ENCODE measurements around the gene LYG1.

LYG1 gene

DNA sequence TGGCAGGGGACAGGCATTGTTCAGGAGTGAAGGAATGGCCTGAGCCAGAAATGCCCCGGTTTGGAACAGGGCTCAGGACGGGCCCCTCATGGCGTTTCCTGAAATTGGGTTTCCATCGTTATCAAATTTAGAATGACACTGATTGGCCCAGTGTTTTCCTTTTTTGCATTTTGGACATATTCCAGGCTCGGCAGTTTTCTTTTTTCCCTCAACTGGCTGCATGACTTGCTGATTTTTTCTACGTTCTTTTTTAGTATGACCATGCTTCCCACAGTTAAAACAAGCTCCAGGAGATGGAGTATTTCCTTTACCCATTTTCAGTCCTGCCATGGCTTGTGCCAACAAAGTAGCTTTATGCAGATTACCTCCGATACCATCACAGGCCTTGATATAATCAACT lies 25.1 kb downstream of the LYG1 start:
- DNase-seq (ENCODE audit: low read depth), result no peak

DNA sequence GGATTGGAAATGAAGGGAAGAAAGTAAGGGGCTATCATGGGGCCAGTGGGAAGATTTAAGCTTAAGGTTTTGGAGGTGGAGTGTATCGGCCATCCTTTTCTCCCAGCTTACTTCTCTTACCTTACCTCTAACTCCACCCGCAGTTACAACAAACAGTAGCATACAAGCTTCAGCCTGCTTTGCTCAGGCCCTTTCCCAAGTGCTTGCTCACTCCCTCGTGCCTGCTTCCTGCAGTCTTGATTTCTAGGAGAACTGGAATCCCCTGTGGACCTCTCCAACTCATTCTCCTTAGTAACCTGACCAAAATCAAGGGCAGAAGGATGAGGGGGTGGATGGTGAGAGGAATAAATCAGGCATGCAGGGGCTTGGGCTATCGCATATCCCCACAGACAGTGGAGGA lies 39.8 kb downstream of the LYG1 start:
- no peak for DNase-seq (ENCODE audit: low read depth)

DNA sequence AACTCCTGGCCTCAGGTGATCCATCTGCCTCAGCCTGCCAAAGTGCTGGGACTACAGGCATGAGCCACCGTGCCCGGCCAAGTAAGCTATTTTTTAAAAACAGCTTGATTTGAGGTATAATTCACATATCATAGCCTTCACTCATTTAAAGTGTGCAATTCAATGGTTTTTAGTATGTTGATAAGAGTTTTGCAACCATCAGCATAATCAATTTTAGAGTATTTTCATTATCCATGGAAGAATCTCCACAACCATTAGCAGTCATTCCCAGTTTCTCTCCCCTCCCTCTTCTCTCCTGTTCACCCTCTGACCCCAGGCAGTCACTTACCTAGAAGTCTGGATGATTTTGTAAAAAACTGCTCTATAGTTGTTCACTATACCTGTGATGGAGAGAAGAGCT lies 40.8 kb downstream of the LYG1 start:
- DNase-seq (ENCODE audit: low read depth), result no peak

DNA sequence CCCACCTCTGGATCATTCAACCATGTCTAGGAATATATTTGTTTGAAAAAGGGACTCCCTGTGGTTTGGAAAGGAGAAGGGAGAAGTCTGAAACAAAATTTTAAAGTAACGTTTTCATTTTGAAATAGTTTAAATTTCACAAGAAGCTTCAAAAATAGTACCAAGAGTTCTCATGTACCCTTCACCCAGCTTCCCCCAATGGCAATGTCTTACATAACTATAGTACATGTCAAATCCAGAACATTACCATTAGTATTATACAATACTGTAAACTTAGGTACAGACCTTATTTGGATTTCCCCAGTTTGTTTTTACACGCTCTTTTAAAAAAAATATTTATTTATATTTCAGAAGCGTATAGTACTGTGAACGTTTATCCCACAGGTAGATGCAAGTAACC lies 41.5 kb downstream of the LYG1 start:
- no peak for DNase-seq (ENCODE audit: low read depth)

DNA sequence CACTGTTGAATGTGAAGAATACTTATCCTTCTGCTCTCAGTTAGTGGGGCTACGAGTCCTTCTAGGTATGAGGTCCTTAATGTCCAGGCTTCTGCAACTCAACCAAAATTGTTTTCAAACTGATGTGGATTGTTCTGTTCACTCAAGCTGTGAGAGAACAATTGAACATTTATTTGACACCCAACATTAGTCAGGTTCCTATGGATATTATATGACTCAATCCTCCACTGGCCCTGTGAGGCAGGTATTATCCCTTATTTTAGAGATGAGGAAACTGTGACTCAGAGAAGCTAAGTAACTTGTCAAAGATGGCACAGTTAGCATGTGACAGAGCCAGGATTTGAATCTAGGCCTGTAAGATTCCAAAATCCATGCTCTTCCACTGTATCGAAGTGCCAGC lies 44.3 kb downstream of the LYG1 start:
- DNase-seq (ENCODE audit: low read depth), result no peak

DNA sequence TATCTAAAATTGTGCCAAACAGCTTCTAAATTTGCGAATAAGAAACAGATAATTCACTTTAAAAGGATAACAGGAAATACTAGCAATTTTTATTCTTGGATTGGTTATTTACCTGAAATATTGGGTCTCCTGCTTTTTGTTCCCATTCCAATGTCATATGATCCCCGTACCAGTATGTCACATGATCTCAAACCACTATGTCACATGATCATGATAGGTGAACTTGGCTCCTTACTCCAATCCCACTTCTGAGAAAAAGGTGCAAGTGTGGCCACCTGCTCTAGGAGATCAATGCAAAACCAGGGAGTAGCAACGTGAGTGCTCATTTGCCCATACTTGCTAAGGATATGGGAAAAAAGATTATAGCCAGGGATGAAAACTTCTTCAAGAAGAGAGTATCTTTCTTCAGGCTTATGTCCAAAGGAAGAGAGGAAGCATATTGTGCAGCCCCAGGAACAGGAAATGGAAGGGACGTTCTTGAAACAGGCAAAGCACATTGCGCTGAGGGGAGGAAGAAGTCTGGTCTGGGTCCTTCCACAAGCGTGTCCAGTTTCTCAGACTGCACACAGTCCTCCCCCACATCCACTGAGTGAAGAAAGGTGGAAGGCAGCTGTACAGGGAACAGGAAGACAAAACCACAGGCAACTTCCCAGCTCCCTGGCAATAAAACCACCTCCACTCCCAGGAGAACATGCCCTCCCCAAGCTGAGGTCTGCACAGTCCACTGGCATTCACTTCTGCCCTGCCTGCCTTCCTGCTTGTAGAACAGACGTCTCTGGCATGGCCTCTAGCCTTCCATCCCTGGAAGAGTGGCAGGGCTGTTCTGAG lies 45.3 kb downstream of the LYG1 start, which contains the start of gene LYG2:
Gene LYG2 (minus strand): TSS at position 176 of the 828 bp plus-strand sequence. CDS start 1,406 bp downstream, outside the sequence.
- DNase-seq (ENCODE audit: low read depth), result no peak

DNA sequence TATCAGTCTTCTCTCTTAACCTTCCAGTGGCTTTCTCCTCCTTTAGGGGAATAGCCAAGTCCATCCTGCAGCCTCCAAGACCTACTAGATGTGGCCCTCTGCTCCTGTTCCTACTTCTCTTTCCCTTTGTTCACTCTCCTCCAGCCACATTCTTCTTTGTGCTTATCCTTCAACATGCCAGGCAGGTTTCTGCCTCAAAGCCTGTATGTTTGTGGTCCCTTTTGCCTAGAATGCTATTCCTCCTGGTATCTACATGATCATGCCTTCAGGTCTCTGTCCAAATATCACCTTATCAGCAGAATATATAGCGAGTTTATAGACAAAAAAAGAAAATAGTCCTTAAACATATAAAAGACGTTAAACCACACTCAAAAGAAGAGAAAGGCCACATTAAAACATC lies 51.0 kb downstream of the LYG1 start:
- no peak for DNase-seq (ENCODE audit: low read depth)

DNA sequence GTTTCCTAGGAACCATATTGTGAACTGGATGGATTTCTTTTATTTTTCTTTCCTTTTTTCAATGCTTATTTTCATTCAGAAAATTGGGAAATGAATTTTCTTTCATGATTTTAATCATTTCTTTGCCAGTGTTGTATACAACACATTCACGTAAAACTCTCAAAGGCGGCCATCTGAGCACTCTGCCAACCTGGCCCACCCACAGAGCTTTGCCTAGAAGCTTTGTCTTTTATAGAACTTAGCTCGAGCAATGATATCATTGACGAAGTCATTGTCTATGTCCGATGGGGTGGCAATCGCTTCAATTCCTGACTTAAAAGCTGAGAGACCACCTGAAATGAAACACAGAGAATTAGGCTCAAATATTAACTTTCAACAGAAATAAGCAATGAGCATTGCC lies 58.8 kb downstream of the LYG1 start:
- no peak for DNase-seq (ENCODE audit: low read depth)

DNA sequence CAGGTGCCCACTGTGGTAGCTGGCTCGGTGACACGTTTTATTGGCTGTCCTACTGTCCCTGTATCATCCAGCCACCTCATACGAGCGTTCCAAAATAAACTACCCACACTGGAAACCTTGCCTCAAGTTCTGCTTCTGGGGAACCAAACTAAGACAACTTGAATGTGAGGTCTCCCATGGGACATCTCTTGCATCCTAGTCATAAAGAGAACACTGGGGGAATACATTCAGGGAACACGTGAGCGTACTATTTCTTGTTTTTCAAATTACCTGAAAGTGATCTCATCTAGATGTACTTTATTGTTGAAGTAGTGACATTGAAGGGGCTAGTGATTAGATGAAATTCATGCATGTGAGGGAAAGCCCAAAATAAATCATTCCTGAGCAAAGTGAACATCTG lies 60.6 kb downstream of the LYG1 start:
- no peak for DNase-seq (ENCODE audit: low read depth)

DNA sequence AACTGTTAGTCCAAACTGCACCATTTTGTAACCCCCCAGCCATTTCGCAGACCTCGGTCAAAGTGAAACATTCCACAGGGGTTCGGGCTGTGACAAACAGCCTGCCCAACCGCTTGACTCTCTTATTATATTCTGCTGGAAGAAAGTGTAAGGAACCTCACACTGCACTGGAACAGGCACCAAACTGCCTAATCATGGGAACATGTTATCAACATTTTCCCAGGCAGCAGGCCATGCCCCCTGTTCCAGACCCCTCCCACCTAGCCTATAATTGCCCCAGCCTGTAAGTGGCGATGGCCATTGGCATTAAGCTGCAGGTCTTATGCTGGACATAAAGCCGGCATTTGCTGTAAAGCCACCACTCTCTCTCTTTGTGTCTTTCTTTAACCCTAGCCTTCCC lies 62.4 kb downstream of the LYG1 start:
- no peak for DNase-seq (ENCODE audit: low read depth)
